ENCODE data around the gene HSPE1.

The HSPE1 gene

DNA sequence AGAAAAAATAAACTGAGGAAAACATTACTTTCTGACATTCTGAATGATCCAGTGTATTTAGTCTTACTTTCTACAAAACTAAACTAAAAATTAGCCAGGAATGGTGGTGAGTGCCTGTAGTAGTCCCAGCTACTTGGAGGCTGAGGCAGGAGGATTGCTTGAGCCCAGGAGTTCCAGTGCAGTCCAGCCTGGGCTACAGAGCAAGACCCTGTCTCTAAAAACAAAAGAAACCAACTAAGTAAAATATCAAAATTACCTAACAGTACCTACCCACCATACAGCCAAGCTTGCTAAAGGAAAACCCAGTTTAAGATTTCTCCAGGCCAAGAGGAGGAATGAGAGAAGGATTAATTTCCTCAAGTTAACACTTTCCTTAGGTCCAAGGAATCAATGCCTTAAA, 3.5 kb upstream of the HSPE1 start:
- H3K36me3 Mint-ChIP-seq (ENCODE audit: low read depth), result peaks cover 51% of the 10 kb centered on the region
- H3K9me3 Mint-ChIP-seq, result no peaks in the 10 kb centered on the region
- H3K4me3 Mint-ChIP-seq, result peak overlapping the region in 2 of 3 experiments; percentile 11 to 92
- peaks cover 33% of the 10 kb centered on the region for H3K4me1 Mint-ChIP-seq
- TF ChIP-seq CTCF (IDR thresholded peaks at IDR 0.05; ENCODE audit: unreplicated experiment in 3 of 3), result no peak
- H3K27ac Mint-ChIP-seq, result no peak overlapping the region
- H3K27me3 Mint-ChIP-seq (ENCODE audit: low read depth), result no peaks in the 10 kb centered on the region

DNA sequence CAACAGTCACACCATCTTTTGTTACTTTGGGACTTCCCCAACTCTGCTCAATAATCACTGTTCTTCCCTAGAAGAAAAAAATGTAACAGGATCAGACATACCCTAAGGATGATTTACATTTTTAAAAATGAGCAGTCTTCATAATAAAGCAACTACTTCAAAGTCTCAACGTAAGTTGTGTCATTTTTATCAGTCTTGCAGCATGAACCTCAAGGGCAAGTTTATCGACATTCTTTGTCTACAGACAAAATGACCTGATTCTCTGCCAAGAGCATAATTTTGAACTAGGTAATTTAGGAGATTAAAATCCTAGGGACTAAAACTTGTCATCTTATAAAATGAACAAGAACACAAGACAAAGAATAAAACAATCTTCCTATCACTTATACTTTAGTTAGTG, 2.9 kb upstream of the HSPE1 start:
- peaks cover 37% of the 10 kb centered on the region for H3K4me1 Mint-ChIP-seq
- H3K27ac Mint-ChIP-seq, result peak overlapping the region in 2 of 3 experiments; percentile 64 to 96
- no peak for TF ChIP-seq CTCF (IDR thresholded peaks at IDR 0.05; ENCODE audit: unreplicated experiment in 3 of 3)
- H3K36me3 Mint-ChIP-seq (ENCODE audit: low read depth), result peaks cover 54% of the 10 kb centered on the region
- H3K9me3 Mint-ChIP-seq, result no peaks in the 10 kb centered on the region
- H3K4me3 Mint-ChIP-seq, result peak overlapping the region; percentile 90 to 98 (median 92)
- H3K27me3 Mint-ChIP-seq (ENCODE audit: low read depth), result no peaks in the 10 kb centered on the region

GRCh38 chr2:197498235-197498936, 1.8 kb upstream of the HSPE1 start:
- H3K36me3 Mint-ChIP-seq (ENCODE audit: low read depth), result peaks cover 56% of the 10 kb centered on the region
- H3K4me3 Mint-ChIP-seq, result peak overlapping the region; percentile 90 to 98 (median 92)
- H3K4me1 Mint-ChIP-seq, result peaks cover 41% of the 10 kb centered on the region
- TF ChIP-seq CTCF (IDR thresholded peaks at IDR 0.05; ENCODE audit: unreplicated experiment in 3 of 3), result no peak
- H3K27ac Mint-ChIP-seq, result peak overlapping the region; percentile 96 to 99 (median 98)
- H3K9me3 Mint-ChIP-seq, result no peaks in the 10 kb centered on the region
- no peaks in the 10 kb centered on the region for H3K27me3 Mint-ChIP-seq (ENCODE audit: low read depth)

DNA sequence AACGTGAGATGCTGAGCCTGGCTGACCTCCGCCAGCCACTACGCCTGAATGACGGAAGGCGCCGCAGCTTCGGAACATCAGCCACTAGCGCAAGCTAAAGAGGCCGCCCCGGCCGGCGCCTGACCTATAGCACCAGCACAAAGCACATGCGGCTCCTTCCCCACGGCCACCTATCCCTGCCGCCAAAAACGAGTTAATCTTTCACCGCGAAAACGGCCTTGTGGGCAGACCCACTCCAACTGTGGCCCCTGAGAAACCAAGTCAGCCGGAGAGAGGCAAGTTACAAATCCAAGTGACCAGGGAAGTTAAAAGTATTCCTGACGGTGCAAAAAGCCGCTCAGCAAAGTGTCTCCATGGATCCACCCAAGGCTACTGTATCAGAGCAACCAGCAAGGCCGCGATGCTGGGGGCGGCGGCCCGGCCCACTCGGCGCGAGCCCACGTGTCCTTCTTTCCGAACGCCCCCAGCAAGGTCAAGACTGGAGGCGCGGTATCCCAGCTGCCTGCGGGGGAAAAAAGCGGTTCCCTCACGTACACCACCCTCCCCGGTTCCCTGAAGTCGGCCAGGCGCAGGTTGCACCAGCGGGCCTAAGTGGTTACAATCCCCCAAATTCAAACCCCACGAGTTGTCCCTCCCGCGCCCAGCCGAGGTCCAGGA, 1.1 kb upstream of the HSPE1 start:
- H3K9me3 Mint-ChIP-seq, result no peaks in the 10 kb centered on the region
- peaks cover 41% of the 10 kb centered on the region for H3K4me1 Mint-ChIP-seq
- TF ChIP-seq CTCF (IDR thresholded peaks at IDR 0.05; ENCODE audit: unreplicated experiment in 3 of 3), result no peak
- no peaks in the 10 kb centered on the region for H3K27me3 Mint-ChIP-seq (ENCODE audit: low read depth)
- peak overlapping the region; percentile 96 to 99 (median 98) for H3K27ac Mint-ChIP-seq
- peaks cover 61% of the 10 kb centered on the region for H3K36me3 Mint-ChIP-seq (ENCODE audit: low read depth)
- H3K4me3 Mint-ChIP-seq, result peak overlapping the region; percentile 90 to 98 (median 92)

DNA sequence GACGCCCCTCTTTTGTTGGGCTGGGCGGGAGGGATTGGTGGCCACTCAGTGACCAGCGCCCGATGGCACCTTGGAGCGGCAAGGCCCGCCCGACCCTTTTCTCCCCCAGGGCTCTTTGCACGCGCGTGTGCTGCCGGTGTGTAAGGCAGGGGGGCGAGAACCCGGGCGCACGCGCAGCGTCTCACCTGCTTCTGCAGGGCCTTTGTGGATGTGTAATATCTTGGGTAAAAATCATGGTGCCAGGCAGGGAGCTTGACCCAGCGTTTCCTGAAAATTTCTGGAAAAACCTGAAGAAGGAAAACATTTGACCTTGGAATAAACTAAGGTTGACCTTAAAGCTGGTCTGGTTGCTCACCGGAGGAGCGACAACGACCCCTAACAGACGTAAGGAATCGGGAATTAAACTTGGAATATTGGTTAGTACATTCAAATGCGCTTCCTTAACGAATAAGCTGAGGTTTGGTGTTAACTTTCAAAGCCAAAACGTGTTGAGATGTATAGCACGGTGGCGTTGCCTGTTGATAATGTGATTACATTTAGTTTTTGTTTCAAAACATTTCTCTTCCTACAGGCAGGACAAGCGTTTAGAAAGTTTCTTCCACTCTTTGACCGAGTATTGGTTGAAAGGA, 438 bp downstream of the HSPE1 start:
- Mint-ChIP-seq H3K4me3 (peak overlapping the region; percentile 90 to 98 (median 92)), H3K36me3 (ENCODE audit: low read depth) (peaks cover 59% of the 10 kb centered on the region), H3K27me3 (ENCODE audit: low read depth) (no peaks in the 10 kb centered on the region), H3K27ac (peak overlapping the region; percentile 84 to 98 (median 95)), H3K4me1 (peaks cover 41% of the 10 kb centered on the region), H3K9me3 (no peaks in the 10 kb centered on the region)
- no peak for TF ChIP-seq CTCF (IDR thresholded peaks at IDR 0.05; ENCODE audit: unreplicated experiment in 3 of 3)
